GM20000 (cell line): ENCODE measurements around the gene LAMC2.
A peak's percentile ranks its signal among the peaks of the same experiment; 100 is the strongest.

Experiments used
- DNase-seq: peaks from one replicate; pipeline ENCODE4 v3.0.0; 2012; ENCODE audit warnings: low spot score
- TF ChIP-seq, protein P1 (sequence below): IDR thresholded peaks from 2 replicates; pipeline ENCODE4 v1.5.1; 2012; ENCODE audit warnings: mild to moderate bottlenecking, control low read depth; ENCODE audit errors: extremely low read depth, missing control alignments

The LAMC2 gene

GRCh38 chr1:183186841-183187240, 777 bp downstream of the LAMC2 start:
- TF ChIP-seq, protein P1, sequence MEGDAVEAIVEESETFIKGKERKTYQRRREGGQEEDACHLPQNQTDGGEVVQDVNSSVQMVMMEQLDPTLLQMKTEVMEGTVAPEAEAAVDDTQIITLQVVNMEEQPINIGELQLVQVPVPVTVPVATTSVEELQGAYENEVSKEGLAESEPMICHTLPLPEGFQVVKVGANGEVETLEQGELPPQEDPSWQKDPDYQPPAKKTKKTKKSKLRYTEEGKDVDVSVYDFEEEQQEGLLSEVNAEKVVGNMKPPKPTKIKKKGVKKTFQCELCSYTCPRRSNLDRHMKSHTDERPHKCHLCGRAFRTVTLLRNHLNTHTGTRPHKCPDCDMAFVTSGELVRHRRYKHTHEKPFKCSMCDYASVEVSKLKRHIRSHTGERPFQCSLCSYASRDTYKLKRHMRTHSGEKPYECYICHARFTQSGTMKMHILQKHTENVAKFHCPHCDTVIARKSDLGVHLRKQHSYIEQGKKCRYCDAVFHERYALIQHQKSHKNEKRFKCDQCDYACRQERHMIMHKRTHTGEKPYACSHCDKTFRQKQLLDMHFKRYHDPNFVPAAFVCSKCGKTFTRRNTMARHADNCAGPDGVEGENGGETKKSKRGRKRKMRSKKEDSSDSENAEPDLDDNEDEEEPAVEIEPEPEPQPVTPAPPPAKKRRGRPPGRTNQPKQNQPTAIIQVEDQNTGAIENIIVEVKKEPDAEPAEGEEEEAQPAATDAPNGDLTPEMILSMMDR = no peak
- DNase-seq = no peak

GRCh38 chr1:183188240-183188639, 2.2 kb downstream of the LAMC2 start:
- TF ChIP-seq, protein P1 = no peak
- DNase-seq = no peak

DNA sequence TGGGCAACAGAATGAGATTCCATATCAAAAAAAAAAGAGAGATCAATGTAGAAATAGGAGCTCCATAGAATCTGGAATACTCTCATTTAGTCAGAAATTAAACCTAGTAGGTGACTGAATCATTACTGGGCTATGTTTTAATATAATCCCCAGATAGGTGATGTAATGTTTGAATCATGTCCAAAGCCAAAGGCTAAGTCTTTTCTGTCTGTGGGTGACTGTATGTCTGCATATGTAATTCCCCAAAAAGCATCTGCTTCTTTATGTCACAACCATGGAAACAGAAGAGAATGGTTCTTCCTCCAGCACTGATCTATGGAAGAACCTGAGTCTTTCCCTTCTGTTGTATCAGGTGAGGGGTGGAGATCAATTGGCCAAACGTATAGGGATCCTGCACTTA, 5.8 kb downstream of the LAMC2 start:
- TF ChIP-seq, protein P1 = no peak
- DNase-seq = no peak

DNA sequence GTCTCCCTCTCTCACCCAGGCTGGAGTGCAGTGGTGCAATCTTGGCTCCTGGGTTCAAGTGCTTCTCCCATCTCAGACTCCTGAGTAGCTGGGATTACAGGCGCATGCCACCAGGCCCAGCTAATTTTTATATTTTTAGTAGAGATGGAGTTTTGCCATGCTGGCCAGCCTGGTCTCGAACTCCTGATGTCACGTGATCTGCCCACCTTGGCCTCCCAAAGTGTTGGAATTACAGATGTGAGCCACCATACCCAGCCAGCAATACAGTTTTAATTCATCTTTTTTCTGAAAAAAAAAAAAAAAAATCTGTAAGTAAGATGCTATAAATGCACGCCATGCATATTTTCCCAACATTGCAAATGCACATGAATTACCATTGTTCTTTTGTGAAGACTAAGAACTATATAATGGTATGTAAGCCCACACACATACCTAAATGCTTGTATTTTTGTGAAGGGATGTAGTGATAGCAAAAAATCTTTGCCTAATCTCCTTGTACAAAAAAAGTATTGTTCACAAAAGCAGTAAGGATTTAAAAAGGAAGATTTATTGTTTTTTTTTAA, 8.0 kb downstream of the LAMC2 start:
- no peak for DNase-seq
- TF ChIP-seq, protein P1 = no peak

DNA sequence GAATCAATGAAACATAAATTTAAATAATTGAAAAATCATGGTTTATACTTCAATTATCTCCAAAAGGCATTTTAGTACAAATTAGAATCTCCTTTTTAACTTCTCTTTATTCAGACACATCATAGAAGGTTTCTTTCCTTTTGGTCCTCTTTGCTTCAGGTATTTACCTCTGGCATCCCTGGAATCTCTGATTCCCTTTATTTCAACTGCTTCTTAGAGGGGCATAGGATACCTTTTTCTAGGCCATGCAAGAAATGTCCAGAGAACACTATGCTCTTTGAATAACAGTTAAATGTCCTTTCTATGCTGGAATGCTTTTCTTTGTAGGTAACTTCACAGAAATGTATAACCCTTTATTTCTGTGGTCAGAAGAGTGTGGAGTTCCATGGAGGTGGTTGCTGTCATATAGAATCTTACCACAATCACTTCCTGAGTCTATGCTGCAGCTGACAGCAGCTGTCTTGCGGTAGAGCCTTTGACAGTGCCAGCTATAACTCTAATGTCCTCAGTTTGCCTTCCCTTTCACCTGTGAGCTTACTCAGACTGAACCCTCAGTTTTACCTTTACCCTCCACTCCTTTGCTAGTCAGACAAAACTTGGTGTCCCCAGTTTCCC, 8.6 kb downstream of the LAMC2 start:
- TF ChIP-seq, protein P1 = no peak
- DNase-seq = peak; percentile 46

- no peak for DNase-seq
- TF ChIP-seq, protein P1 = no peak
Observed at GRCh38 chr1:183195142-183195574, 9.1 kb downstream of the LAMC2 start.

DNA sequence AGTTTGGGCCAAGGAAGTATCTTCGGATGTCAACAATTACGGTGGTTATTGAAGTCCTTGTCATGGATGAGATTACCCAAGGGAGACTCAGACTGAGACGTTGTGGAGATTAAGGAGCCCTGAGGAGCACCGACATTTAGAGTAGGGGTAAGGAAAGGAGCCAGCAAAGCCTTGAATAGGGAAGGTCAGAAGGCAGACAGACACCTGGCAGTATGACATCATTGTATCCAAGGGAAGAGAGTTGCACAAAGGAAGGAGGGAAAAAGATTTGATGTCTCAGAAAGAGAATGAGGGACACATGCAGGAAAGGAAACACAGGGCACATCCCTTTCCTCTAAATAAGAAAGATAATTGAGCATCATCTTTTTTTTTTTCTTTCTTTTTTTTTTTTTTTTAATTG, 11.7 kb downstream of the LAMC2 start:
- TF ChIP-seq, protein P1 = no peak
- DNase-seq = no peak
